GM19193 (cell line): ENCODE results near the gene GLIS2.

Source experiments
- POLR2A ChIP-seq: IDR thresholded peaks from 4 replicates; pipeline ENCODE4 v1.6.1; 2011; ENCODE audit not compliant: insufficient read depth, insufficient read length; ENCODE audit errors: extremely low read depth

The GLIS2 gene

DNA sequence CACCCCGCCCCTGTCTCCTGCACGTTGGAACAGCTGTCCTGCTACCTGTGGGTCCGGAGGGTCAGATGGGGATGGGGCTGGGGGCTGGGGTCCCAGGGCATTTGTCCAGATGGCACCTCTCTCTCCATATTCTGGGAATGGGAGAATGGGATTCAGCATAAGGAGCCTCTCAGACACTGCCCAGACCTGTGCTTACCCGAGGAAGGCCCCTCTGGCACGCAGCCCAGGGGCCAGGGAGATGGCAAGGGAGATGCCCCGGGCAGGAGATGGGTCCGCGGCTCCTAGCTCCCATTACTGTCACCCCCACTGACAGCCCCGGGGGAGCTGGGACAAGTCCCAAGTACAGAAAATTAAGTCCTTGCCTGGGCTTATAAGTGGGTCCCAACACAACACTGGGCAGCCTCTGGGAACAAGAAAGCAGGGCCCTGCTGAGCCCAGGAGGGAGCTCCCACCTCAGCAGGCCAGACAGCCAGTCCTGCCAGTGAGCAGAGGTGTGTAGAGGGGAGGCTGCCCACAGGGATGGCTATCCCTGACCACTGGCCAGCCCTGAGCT lies 57.6 kb downstream of the GLIS2 start:
- TF ChIP-seq POLR2A = no peak

DNA sequence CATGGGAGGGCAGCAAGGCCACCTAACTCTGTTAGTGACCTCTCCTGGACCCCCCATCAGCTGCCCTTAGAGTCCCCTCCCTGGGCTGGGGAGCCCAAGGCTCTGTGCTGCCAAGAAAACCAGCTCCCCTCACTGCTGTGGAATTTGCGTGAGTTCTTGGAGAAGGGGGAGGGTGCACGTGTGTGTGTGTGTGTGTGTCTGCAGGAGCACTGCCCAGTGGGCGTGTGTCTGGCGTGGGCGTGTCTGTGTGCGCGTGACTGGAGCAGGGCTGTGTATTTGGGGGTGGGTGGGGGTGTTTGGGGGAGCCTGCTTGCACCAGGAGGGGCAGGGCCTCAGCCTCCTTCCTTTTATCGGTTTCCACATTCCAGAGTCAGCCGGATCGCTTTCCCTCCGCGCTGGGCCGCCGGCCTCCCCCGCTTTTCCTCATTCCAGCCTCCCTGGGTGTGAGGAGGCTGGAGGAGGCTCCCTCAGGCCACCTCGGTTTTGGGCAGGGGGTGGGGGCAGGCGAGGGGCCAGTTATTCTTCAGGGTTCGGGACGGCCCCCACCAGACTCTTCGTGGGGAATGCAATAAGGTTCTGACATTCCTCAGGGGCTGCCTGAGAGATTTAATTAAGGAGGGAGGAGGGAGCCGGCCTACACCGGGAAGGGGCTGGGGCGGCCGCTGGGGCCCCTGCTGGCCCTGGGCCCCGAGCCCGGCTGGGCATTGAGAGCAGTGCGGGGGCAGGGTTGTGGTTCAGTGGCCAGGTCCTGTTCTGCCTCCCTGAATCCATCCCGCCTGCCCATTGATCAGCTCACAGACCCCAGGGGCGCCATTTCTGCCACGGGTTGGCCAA lies 58.3 kb downstream of the GLIS2 start:
- TF ChIP-seq POLR2A = no peak

GRCh38 chr16:4375717-4376116 lies 59.9 kb downstream of the GLIS2 start:
- TF ChIP-seq POLR2A = no peak

- TF ChIP-seq POLR2A = no peak
These were observed 60.4 kb downstream of the GLIS2 start for GRCh38 chr16:4376126-4376892.

GRCh38 chr16:4376893-4377572 lies 61.2 kb downstream of the GLIS2 start:
- TF ChIP-seq POLR2A = no peak

- TF ChIP-seq POLR2A = no peak
These were observed 61.8 kb downstream of the GLIS2 start for GRCh38 chr16:4377573-4378154.

DNA sequence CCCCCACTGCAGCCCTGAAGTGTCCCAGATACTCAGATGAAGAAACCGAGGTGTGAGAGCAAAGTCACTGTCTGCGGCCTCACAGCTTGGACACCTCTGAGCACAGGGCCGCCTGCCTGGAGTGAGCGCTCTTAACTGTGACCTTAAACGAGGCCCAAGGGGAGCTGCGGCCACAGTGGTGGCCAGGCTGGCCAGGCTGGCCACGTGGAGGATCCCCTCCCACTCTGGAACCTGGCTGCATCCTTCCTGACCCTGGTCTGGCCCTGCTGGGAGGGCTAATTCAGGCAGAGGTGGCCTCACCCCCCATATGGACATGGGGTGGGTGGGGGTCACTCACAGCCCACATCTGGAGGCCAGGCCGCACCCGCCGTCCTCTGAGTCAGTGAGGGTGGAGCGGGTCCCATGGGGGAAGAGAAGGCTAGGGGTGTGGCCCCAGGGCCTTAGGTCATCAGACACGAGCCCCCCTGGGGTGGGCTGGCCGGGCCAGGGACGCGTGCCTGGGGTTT lies 62.3 kb downstream of the GLIS2 start:
- no peak for TF ChIP-seq POLR2A

GRCh38 chr16:4378999-4379690 lies 63.3 kb downstream of the GLIS2 start:
- no peak for TF ChIP-seq POLR2A

GRCh38 chr16:4380119-4381063 lies 64.5 kb downstream of the GLIS2 start:
- no peak for TF ChIP-seq POLR2A

- TF ChIP-seq POLR2A = no peak
These were observed 65.4 kb downstream of the GLIS2 start for GRCh38 chr16:4381072-4381934.

GRCh38 chr16:4381935-4382794 lies 66.3 kb downstream of the GLIS2 start:
- TF ChIP-seq POLR2A = no peak
